Heart right ventricle (tissue), 16 donors: ENCODE measurements around the gene SELPLG. TPM values are rescaled to one million over a fixed set of nuclear protein-coding genes. Genes with fewer than 3 reads are reported as not detected.

ENCODE experiments used
- ATAC-seq, 8 donors: fragments of 200-7000 bp; cut with Tn5 transposase; one replicate each; pipeline ENCODE4 v1.9.1; 2020; ENCODE audit warnings: mild to moderate bottlenecking in 8 of 8, moderate library complexity in 8 of 8, moderate number of reproducible peaks in 1 of 8
- DNase-seq, 2 donors: peaks; one replicate each; pipeline ENCODE4 v3.0.0-alpha.2; 2020
- H3K27ac ChIP-seq, 10 donors: fragments of 200-600 bp; sonication (generic) in 2 of 10; one replicate each; pipeline versions ENCODE4 v1.5.0 to v1.8.0; 2020 to 2022; ENCODE audit warnings: mild to moderate bottlenecking in 3 of 10
- H3K27me3 ChIP-seq, 7 donors: fragments of 200-600 bp; one replicate each; pipeline ENCODE4 v1.8.0; 2021 to 2022; ENCODE audit warnings: mild to moderate bottlenecking in 2 of 7
- H3K36me3 ChIP-seq, 9 donors: fragments of 200-600 bp; sonication (generic) in 1 of 9; one replicate each; pipeline versions ENCODE4 v1.5.0 to v1.8.0; 2020 to 2022; ENCODE audit warnings: mild to moderate bottlenecking in 2 of 9
- H3K4me1 ChIP-seq, 9 donors: fragments of 200-600 bp; sonication (generic) in 1 of 9; one replicate each; pipeline versions ENCODE4 v1.5.0 to v1.8.0; 2020 to 2022; ENCODE audit warnings: mild to moderate bottlenecking in 4 of 9
- H3K4me3 ChIP-seq, 10 donors: fragments of 200-600 bp; sonication (generic) in 2 of 10; one replicate each; pipeline versions ENCODE4 v1.5.0 to v1.8.0; 2020 to 2022; ENCODE audit warnings: mild to moderate bottlenecking in 7 of 10, moderate library complexity in 2 of 10
- H3K9me3 ChIP-seq, 11 donors: fragments of 200-600 bp in 10 of 11; sonication (generic) in 2 of 11; one replicate each; pipeline versions ENCODE4 v1.5.0 to v1.8.0; 2013 to 2022; ENCODE audit warnings: mild to moderate bottlenecking in 2 of 11, control low read depth in 1 of 11, moderate library complexity in 1 of 11
- WGBS, 2 donors: extraction: QIAGEN DNeasy Blood & Tissue Kit; methylation state at CpG; one replicate each; pipeline ENCODE4 v1.1.7; 2013; ENCODE audit warnings: inconsistent platforms in 1 of 2; 5-methylcytosine and 5-hydroxymethylcytosine counted together
- intact Hi-C, 10 donors: fragments of 100-400 bp; cut with DNase I; formaldehyde crosslinking; loops; one replicate each; pipeline versions ENCODE4 v1.11.1 to v1.14.2; 2022
- polyA plus RNA-seq, 2 donors: library from polyadenylated mRNA; stranded (reverse); fragments of 200-250 nt; gene quantifications; one replicate each; pipeline ENCODE4 v1.2.3, GENCODE V29; 2013
- total RNA-seq, 10 donors: library from RNA; stranded (reverse); fragmentation: NEBNext Ultra II Directional in 3 of 10; extraction: Animal tissue kit (Norgen Biotek cat#: 25700) in 3 of 10; gene quantifications; one replicate each; pipeline versions ENCODE4 v1.2.1 to v1.2.4, GENCODE V29; 2021 to 2023
- TF ChIP-seq, protein P1 (sequence below), 9 donors: fragments of 200-600 bp; sonication (generic) in 2 of 9; IDR thresholded peaks; one replicate each; pipeline versions ENCODE4 v1.5.0 to v1.8.0; 2021 to 2022; ENCODE audit warnings: antibody characterized with exemption in 9 of 9, mild to moderate bottlenecking in 5 of 9, moderate library complexity in 1 of 9
- donor health status: Arrhythmogenic right ventricular cardiomyopathy.
- donor health status: ischemic (EF 13 %, LVEDD 7.1; RV severe dilation, severe dysfunction).
- donor health status: healthy with polysubstance abuse.
- donor health status: DM: no; HTN: yes; CAD: no.
- donor health status: DM: no; HTN: no; CAD: no.
- donor health status: ischemic (EF 25% LVEDD 6.9; RV normal size, moderate dysfunction).
- donor health status: ischemic (EF 25% LVEDD 5.7; RV mildly dilated, moderate dysfunction).
- donor health status: healthy.
- donor health status: DM: yes; HTN: yes; CAD: no.
- donor health status: Ischemic cardiomyopathy.
- donor health status: ischemic (EF 35%, LVEDD 5.7; RV mildly dilated, moderate dysfunction).
- donor health status: nonischemic (EF 11% LVEDD 7.7; RV severe dilation, severe dysfunction).
- donor health status: DM: yes; HTN: yes; CAD: no.
- donor health status: PGD.
- donor health status: ischemic (EF 29% LVEDD 5.4; RV normal size, mild dysfunction).
- donor health status: nonischemic (EF 23%, LVEDD 6.1; RV moderate dilation, normal function).

SELPLG gene
- total and polyA plus RNA-seq, 12 donors = 0.88 to 17.6 (median 2.4) TPM

DNA sequence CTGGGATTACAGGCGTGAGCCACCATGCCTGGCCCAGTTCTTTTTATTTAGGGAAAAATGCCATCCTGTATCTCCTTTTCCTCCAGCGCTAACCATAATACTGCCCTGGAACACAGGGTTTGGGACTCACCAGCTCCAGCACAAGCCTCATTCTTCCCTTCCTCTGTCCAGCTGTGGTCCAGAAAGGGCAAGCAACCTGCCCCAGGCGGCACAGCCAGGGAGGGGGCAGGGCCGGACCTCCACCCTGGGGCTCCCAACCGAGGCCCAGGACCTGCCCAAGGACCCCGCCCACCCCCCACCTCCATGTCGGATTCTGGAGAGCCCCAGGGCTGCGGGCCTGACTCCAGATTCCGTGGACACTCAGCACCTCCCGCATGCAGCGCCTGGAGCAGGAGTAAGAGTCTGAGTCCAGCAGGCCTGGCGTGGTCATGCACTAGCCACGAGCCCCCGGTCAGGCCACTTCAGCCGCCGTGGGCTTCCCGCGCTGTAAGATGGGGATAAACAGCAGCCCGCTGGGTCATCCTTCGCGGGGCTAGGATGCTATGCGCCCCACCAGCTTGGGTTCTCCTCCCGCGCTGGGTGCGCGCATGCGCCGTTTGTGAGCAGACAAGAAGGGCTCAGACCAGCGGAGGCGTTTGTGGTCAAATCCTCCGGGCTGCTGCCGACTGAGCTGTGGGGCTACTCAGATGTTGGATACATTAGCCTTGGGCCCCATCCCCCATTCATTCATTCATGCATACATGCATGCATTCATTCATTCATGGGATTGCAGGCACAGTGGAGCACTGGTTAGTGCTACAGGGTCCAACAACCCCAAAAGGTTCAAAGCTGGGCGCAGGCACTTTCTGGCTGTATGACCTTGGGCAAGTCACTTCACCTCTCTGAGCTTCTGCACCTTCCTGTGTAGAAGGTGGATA lies 52.1 kb downstream of the SELPLG start:
- Histone ChIP-seq H3K9me3 (no peaks in the 10 kb centered on the region), H3K27ac (peak overlapping the region in 2 of 10 donors; percentile 19 to 44), H3K4me1 (peaks cover 0 to 24% (median 2%) of the 10 kb centered on the region in 9 donors), H3K36me3 (no peaks in the 10 kb centered on the region), H3K4me3 (no peak overlapping the region), H3K27me3 (no peaks in the 10 kb centered on the region)
- intact Hi-C loops = no loop called here
- TF ChIP-seq, protein P1, sequence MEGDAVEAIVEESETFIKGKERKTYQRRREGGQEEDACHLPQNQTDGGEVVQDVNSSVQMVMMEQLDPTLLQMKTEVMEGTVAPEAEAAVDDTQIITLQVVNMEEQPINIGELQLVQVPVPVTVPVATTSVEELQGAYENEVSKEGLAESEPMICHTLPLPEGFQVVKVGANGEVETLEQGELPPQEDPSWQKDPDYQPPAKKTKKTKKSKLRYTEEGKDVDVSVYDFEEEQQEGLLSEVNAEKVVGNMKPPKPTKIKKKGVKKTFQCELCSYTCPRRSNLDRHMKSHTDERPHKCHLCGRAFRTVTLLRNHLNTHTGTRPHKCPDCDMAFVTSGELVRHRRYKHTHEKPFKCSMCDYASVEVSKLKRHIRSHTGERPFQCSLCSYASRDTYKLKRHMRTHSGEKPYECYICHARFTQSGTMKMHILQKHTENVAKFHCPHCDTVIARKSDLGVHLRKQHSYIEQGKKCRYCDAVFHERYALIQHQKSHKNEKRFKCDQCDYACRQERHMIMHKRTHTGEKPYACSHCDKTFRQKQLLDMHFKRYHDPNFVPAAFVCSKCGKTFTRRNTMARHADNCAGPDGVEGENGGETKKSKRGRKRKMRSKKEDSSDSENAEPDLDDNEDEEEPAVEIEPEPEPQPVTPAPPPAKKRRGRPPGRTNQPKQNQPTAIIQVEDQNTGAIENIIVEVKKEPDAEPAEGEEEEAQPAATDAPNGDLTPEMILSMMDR (IDR thresholded peaks at IDR 0.05) = no peak
- WGBS, 2 donors = 80 to 83% methylated on average over 33 of the region's 33 CpGs
- ATAC-seq (no peak), DNase-seq (no peak)

DNA sequence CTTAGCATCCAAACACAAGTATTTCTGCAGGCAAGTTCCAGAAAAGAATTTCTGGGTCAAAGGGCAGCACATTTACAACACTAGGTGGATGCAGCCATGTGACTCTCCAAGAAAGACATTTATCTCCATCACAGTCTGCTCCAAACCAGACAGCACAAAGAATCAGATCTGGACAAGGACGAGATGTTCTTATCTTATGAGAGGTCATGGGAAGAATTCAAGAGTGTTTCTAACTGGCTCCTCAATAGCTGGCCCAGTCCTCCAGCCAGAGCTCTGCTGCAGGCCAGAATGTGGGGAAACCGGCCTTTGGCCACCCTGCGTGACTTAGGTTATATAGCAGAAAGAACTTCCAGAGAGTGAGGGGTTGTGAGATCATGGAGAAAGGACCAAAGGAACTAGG lies 53.2 kb downstream of the SELPLG start:
- peak overlapping the region in 4 of 10 donors; percentile 5 to 44 (median 18) for H3K27ac ChIP-seq

DNA sequence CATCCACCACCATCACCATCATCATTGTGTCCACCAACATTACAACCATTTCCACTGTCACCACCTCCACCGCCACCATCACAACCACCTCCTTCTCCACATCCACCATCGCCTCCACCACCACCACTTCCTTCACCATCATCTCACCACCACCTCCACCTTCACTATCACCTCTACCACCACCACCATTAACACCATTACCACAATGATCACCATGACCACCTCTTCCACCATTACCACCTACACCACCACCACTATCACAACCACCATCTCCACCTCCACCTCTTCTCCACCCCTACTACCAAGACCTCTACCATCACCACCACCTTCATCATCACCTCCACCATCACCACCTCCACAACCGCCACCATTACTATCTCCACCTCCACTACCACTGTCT lies 54.9 kb downstream of the SELPLG start:
- WGBS, 2 donors = 100% methylated on average over 3 of the region's 3 CpGs
- ATAC-seq (no peak), DNase-seq (no peak)
- H3K27me3 ChIP-seq = no peaks in the 10 kb centered on the region
- H3K4me1 ChIP-seq = peaks cover 0 to 29% (median 6%) of the 10 kb centered on the region in 9 donors
- intact Hi-C loops = loop anchor here in 2 of 10 donors (10.0 kb wide), 2 partner anchors 226 to 236 kb away; no protein-coding TSS in a partner anchor
- no peaks in the 10 kb centered on the region for H3K36me3 ChIP-seq
- TF ChIP-seq, protein P1 (IDR thresholded peaks at IDR 0.05) = no peak
- H3K27ac ChIP-seq = no peak overlapping the region
- no peaks in the 10 kb centered on the region for H3K9me3 ChIP-seq
- no peak overlapping the region for H3K4me3 ChIP-seq

More for the DNA sequence above, 53.2 kb downstream of the SELPLG start:
- Histone ChIP-seq H3K9me3 (no peaks in the 10 kb centered on the region), H3K4me3 (no peak overlapping the region), H3K27me3 (no peaks in the 10 kb centered on the region), H3K36me3 (no peaks in the 10 kb centered on the region), H3K4me1 (peaks cover 0 to 31% (median 6%) of the 10 kb centered on the region in 9 donors)
- ATAC-seq (peak in 4 of 8 donors; percentile 22 to 39 (median 24)), DNase-seq (no peak)
- intact Hi-C loops = no loop called here
- WGBS, 2 donors = 49 to 57% methylated on average over 3 of the region's 3 CpGs
- TF ChIP-seq, protein P1 (IDR thresholded peaks at IDR 0.05) = no peak

DNA sequence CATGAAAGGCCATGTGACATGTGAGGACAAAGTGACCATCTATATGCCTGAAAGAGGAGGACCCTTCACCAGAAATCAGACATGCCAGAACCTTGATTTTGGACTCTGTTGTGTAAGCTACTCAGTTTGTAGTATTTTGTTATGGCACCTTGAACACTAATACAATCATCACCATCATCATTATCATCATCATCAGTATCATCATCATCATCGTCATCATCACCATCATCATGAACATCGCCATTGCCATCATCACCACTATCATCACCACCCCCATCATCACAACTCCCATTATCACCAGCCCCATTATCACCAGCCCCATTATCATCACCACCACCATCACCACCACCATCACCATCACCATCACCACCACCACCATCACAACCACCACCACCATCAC lies 55.4 kb downstream of the SELPLG start:
- TF ChIP-seq, protein P1 (IDR thresholded peaks at IDR 0.05) = no peak
- DNase-seq = no peak
- no peaks in the 10 kb centered on the region for H3K27me3 ChIP-seq
- intact Hi-C loops = loop anchor here in 2 of 10 donors (10.0 kb wide), 2 partner anchors 227 to 237 kb away; no protein-coding TSS in a partner anchor
- no peak for ATAC-seq
- no peaks in the 10 kb centered on the region for H3K36me3 ChIP-seq
- no peaks in the 10 kb centered on the region for H3K9me3 ChIP-seq
- WGBS, 2 donors = 66 to 98% methylated on average over 2 of the region's 2 CpGs
- H3K27ac ChIP-seq = no peak overlapping the region
- peaks cover 0 to 29% (median 6%) of the 10 kb centered on the region in 9 donors for H3K4me1 ChIP-seq
- no peak overlapping the region for H3K4me3 ChIP-seq
